OCI-LY1 (cell line): ENCODE data around the gene CD86.

Source experiments
- CTCF ChIP-seq: fragments of 200-600 bp; sonication (generic), shearing (Covaris generic); IDR thresholded peaks from 2 replicates; pipeline ENCODE4 v1.5.1; 2017; ENCODE audit warnings: mild to moderate bottlenecking, antibody characterized with exemption, low read length, moderate library complexity, mixed read lengths
- EZH2 ChIP-seq: fragments of 200-600 bp; sonication (generic), shearing (Covaris generic); IDR thresholded peaks from 2 replicates; pipeline ENCODE4 v1.8.0; 2017; ENCODE audit warnings: borderline replicate concordance, mixed run types, mild to moderate bottlenecking, antibody characterized with exemption, low read length, moderate library complexity, mixed read lengths

- TF ChIP-seq EZH2 (no peak), CTCF (no peak)
Observed at GRCh38 chr3:122081543-122082247, 26.5 kb downstream of the CD86 start.
